ENCODE results near the gene GTPBP3. TPM values are rescaled to one million over a fixed set of nuclear protein-coding genes. Genes with fewer than 3 reads are reported as not detected.

GTPBP3 gene
- total and polyA plus RNA-seq, 2 of the 13 experiments (the other 11 are each of a cell fraction or from before 2014, with no cell fraction given) = 17.5 to 30.0 TPM

- TF ChIP-seq ZSCAN31 (CRISPR knock-in tag; IDR thresholded peaks at IDR 0.05; ENCODE audit: low read depth) (no peak), NAIF1 (CRISPR knock-in tag; IDR thresholded peaks at IDR 0.05; ENCODE audit: borderline replicate concordance) (no peak)
Measured at GRCh38 chr19:17321655-17322489, 15.5 kb upstream of the GTPBP3 start (continued).

- in situ Hi-C loops (cut with HindIII; ENCODE audit: extremely low pct_ligation_motif_present, low pct_unique_long_range_greater_than_20kb) = no loop called here
- no peak for FAIRE-seq
- peaks cover 7 to 25% of the 10 kb centered on the region in 2 experiments; a peak in 3 of 5 replicates for H3K36me3 ChIP-seq (replicated peaks in 1 of 2; ENCODE audit: control insufficient read depth in 1 of 2, insufficient read depth in 2 of 2, low read length in 2 of 2)
- H4K20me1 ChIP-seq (ENCODE audit: insufficient read depth, low read length) = no peaks in the 10 kb centered on the region
- no peak overlapping the region for H3K27ac ChIP-seq (ENCODE audit: extremely low read length, insufficient read depth, low read length)
- H3K4me1 ChIP-seq (ENCODE audit: insufficient read depth, low read length) = no peaks in the 10 kb centered on the region
- H3K9ac ChIP-seq (ENCODE audit: insufficient read depth, low read depth, low read length) = no peak overlapping the region
- H2AFZ ChIP-seq (ENCODE audit: low read length) = no peak overlapping the region
- WGBS (ENCODE audit: low lambda C conversion rate) = 96% methylated on average over 10 of the region's 10 CpGs
- no peak for ATAC-seq
- DNase-seq (ENCODE audit: low spot score) = no peak
- TF ChIP-seq MYNN (CRISPR knock-in tag; IDR thresholded peaks at IDR 0.05; ENCODE audit: low read depth) = no peak
- no peak for TF ChIP-seq SOX6 (IDR thresholded peaks at IDR 0.05)
- TF ChIP-seq SOX6 (CRISPR knock-in tag; IDR thresholded peaks at IDR 0.05) = no peak
- ChIA-PET POLR2A (interaction anchor here (1.3 kb wide), 1 partner anchor 10 kb away, joined by 3 read pairs; no protein-coding TSS in a partner anchor), CTCF (ENCODE audit: low intra/inter-chr PET ratio, low total read pairs) (no interaction called here)
- H3K4me2 ChIP-seq (ENCODE audit: low read depth, low read length) = no peak overlapping the region
- H3K27me3 ChIP-seq (ENCODE audit: control insufficient read depth in 1 of 2, insufficient read depth in 2 of 2, low read length in 2 of 2) = no peaks in the 10 kb centered on the region
- no peaks in the 10 kb centered on the region for H3K79me2 ChIP-seq (ENCODE audit: insufficient read depth, low read length)
- BruUV-seq (replicated peaks) = no TSS peak
- intact Hi-C loops (cut with micrococcal nuclease; ENCODE audit: unreplicated experiment) = no loop called here
- H3K4me3 ChIP-seq (replicated peaks in 1 of 3; ENCODE audit: insufficient read depth in 1 of 3, low read depth in 2 of 3, low read length in 3 of 3) = no peak overlapping the region
- H3K9me3 ChIP-seq (ENCODE audit: low read length) = no peaks in the 10 kb centered on the region
Measured at GRCh38 chr19:17322854-17323253, 14.5 kb upstream of the GTPBP3 start.
